GM19240 (cell line): ENCODE results near the gene CCDC60.

Experiments used
- DNase-seq: peaks from one replicate; pipeline ENCODE4 v3.0.0; 2011; ENCODE audit warnings: low spot score; ENCODE audit not compliant: insufficient read length

CCDC60 gene

DNA sequence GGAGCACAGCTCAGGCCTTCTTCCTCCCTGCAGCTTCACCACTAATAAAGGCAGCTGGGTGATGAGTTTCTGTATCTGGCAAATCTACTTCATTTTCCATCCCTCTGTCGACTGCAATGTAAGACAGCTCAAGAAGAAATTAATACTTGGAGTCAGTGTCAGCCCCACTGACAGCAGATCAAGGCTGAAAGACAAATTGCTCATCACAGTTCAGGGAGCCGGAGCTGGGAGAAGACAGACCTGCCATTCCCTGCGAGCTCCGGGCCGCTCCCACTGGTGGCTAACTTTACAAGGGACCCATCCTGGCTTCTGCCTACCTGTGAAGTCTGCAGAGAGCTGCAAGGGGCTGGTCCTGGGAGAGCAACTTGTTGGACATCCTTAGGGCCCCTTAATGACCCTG, 49.8 kb downstream of the CCDC60 start:
- DNase-seq, result no peak

DNA sequence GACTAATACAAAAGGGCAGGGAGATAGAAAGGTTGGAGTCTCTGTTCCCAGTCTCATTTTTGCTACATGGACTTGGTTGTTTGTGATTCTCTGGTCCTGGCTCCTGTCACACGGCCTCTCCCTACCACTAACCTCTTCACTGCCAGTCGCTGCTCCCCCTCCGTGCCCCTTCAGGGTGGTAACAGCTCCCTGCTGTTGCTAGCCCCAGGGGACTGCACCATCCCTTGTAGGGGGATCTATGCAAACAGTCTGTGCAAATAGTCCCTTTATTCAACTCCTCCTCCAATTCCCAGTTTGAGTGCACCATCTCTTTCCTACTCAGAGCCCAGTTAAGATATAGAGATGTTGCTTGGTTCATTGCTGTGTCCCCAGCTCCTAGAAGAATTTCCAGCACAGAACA, 51.1 kb downstream of the CCDC60 start:
- no peak for DNase-seq

DNA sequence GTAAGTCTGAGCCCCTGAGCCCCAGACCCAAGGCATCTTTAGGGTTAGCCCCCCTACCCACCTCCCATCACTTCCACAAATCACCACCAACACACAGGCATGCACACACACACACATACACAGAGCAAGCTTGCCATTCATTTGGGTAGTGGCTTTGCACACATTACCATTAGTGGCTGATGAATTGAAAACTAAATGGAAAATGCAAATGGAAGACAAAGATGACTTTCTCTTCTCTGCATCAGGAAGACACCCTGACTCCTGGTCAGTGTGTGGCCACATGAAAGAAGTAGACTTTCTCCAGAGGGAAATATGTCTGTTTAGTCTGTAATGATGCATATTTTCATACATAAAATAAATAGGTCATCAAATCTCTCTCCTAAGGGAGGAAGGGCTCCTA, 55.2 kb downstream of the CCDC60 start:
- DNase-seq, result no peak

DNA sequence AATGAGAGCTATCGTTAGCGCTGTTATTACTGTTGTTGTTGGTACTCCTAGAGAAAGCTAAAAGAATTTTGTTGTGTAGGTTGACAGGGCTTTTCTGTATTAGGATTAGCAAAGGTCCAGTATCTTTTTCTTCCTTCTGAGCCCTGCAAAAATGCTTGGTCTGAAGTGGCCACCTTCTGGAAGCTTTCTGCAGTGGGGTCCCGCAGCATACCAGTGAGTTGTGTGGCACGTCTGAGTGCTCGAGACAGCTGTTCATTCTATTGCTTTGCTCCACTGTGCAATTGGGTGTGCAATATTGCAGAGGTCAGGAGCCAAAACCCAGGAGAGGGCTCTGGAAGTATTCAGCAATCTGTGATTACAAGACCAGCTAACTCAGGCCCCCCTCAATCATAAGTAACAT, 57.1 kb downstream of the CCDC60 start:
- no peak for DNase-seq

DNA sequence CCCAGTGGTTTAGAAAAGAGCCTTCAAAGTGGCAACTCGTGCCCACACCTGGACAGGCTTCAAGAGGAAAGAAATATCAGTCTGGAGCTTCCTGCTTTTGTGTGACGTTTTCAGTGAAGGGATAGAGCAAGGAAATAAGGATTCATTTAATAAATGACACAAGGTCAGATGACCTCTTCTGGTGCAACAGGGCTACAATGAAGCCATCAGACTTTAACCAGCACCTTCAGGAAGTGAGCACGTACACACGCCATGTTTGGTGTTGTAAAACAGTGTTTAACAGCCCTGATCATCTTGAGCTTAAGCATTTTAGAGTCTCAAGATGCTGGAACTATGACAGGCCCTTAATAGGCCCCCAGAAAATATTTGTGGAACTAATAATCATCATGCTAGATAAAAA, 59.1 kb downstream of the CCDC60 start:
- no peak for DNase-seq

DNA sequence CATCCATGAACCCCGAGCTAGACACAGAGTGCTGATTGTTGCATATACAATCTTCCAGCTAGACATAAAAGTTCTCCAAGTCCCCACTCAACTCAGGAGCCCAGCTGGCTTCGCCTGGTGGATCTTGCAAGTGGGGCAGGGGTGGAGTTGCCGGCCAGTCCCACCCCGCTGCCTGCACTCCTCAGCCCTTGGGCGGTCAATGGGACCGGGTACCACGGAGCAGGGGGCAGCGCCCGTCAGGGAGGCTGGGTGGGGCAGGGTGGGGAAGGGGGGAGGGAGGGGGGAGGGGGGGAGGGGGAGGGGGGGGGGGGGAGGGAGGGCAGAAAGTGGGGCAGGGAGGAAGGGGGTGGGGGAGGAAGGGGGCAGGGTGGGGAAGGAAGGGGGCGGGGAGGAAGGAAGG, 63.0 kb downstream of the CCDC60 start:
- no peak for DNase-seq

DNA sequence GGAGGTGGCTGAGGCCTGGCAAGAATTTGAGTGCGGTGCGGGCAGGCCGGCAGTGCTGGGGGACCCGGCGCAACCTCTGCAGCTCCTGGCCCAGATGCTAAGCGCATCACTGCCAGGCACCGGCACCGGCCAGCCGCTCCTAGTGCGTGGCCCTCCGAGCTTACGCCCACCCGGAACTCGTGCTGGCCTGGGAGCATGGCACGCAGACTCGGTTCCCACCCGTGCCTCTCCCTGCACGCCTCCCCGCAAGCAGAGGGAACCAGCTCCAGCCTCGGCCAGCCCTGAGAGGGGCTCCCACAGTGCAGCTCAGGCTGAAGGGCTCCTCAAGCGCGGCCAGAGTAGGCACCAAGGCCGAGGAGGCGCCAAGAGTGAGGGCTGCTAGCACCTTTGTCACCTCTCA, 63.7 kb downstream of the CCDC60 start:
- DNase-seq, result no peak

DNA sequence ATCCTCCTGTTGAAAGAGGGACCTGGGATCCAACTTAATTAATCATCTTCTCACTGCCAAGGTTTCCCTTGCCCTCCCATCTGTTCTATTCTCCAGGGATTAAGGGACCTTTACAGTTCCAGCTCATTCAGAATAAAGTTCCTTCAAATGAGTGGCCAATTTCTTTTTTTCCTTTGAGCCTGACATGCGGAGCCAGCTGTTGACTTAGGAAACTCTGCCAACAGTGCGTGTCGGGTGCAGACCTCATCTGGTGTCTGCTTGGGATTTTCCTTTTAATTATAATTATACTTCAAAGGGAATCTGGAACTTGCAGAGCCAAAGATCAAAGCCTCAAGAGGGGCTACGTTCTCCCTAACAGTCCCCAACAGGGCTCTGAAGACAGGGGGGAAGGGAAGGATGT, 64.8 kb downstream of the CCDC60 start:
- no peak for DNase-seq

DNA sequence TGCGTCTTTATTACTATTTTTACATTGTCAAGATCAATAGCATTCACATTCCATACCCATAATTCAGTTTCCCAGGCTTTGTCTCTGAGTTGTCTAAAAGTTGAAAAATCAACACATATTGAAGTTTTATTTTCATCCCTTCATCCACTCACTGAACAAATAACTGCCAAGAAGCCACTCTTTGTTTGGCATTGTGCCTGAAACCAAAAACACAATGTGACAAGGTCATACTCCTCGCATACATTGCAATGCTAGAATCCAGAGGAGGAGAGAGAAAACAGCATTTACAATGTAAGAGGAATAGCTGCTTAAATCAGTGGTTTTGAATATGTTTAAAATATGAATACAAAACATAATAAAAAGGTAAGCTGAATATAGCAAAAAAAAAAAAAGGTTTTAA, 71.8 kb downstream of the CCDC60 start:
- DNase-seq, result no peak

DNA sequence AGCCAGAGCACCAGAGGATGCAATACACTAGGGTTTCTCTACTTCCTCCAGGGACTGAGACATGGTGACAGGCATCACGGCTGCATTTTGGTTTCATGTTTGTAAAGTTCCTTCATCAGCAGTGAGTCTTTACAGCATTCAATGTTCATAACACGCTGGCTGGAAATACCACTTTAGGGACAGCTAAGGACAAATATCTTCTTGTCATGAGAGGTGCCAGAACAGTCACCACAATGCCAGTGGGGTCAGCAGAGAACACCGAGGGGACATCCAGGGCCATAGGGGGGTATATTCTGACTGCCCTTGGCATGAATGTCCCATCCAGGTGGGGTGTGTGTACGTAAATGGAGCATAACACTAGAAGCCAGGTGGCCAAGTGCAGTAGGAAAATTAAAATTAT, 72.3 kb downstream of the CCDC60 start:
- no peak for DNase-seq

DNA sequence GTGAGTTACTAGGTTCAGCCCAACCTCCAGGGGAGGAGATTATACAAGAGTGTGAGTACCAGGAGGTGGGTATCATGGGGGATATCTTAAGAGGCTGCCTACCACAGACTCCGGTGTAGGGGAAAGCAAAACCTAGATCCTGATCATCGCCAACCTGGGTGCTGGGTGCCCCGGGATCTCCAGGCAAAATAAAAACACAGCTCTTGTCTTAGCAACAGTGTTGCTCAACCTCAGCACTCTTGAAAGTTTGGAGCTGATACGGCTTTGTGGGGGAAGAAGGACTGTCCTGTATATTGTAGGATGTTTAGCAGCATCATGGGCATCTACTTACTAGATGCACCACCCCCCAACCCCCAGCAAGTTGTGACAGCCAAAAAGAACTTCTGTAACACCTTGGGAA, 74.5 kb downstream of the CCDC60 start:
- DNase-seq, result no peak

DNA sequence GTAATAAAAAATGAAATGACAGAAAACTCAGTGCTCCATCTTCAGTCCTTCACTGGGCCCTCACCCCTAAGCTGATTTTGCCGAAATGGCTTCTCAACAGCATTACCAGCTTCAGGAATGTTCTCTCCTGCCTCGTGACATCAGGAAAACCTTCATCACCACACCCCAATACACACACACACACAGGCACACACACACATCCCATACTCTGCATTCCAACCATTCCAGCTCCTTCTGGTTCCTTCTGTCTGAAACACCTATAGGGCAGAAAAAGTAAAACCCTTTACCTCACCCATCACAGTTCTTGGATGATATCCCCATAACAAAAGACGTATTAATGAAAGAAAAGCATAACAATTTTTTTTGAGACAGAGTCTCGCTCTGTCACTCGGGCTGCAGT, 75.9 kb downstream of the CCDC60 start:
- DNase-seq, result no peak

DNA sequence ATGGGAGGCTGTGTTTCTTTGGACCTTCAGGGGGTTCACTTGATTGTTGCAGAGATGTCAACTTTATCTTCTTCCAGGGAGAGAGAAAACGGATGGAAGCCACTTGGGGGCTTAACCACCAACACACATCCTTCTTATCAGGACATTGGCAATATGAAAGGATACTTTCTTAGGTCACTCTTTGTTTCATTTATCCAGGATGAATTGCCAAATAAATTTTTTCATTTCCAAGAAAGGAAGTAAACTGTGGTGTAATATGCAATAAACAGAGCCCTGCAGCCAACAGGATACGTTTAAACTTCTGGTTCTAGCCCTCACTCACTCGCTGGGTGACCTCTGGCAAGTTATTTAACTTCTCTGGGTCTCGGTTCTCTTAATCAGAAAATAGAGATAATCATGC, 77.8 kb downstream of the CCDC60 start:
- DNase-seq, result no peak

DNA sequence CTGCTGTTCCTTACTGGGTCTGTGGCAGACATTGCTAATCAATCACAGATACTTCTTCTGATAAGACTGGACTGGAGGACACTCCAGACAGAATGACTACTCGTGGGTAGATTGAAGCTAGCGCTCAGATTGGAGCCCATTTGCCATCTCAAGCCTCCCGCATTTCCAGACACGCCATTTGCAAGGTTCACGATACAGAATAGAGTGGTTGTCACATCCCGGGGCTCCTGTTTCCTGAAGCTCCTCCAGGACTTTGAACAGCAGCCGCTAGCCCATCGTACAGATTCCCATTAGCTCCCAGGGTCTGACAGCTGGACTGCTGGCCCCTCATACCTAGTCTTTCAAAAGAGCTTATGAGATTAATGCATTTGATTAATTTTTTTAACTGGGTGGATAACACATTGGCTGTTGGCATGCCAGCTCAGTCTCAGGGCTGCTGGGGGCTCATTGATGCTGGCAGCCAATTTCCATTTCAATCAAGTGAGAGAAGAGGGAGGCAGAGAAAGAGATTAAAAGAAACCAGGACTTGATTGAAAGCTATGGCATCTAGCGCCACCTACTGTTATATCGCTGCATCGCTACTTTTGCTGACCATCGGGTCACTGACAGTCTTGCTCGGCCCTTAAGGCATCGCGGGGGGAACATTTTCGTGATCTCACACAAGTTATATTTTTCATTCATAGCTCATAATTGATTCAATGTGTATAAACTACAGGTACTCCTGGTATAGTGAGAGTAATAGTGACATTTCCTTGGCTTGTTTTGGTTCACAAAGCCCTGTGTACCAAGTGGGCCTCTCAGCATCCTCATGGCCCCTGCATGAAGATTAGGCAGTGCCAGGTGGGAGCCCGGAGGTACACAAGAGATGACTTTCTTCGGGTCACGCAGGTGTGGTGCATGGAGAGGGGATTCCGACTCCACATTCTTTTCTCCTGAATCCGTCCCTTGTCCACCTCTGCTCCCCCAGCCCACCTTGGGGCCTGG, 78.6 kb downstream of the CCDC60 start:
- DNase-seq, result peak; percentile 20

DNA sequence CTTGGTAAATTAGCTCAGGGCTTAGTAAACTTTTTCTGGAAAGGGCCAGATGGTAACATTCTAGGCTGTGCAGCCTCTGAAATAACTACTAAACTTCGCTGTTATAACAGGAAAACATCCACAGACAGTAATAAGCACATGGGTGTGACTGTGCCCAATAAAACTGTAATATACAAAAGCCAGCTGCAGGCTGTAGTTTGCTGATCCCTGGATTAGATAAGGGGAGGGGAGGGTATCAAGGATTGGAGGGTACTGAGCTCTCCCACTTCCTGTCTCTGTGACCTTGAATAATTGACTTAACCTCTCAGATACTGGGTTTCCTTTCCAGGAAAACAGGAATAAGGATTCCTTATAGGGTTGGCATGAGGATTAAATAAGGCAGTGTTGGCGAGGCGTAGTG, 81.2 kb downstream of the CCDC60 start:
- DNase-seq, result no peak

DNA sequence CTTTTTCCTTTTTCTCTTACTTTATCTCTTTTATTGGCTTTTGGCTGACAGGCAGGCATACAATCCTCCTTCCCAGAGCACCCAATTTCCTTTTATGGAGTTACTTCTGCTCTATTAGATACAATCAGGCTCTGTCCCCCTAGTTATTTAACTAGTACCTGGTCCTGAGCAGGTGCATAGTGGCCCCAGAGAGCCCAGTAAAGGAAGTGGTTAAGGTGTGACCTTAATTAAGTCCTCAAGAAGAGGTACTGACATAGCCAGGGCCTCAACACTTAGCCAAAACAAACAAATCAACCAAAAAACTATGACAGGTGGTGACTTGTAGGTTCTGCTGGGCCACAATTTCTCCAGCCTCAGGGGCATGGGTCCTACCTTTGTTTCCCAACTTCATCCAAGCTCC, 82.9 kb downstream of the CCDC60 start:
- DNase-seq, result no peak

DNA sequence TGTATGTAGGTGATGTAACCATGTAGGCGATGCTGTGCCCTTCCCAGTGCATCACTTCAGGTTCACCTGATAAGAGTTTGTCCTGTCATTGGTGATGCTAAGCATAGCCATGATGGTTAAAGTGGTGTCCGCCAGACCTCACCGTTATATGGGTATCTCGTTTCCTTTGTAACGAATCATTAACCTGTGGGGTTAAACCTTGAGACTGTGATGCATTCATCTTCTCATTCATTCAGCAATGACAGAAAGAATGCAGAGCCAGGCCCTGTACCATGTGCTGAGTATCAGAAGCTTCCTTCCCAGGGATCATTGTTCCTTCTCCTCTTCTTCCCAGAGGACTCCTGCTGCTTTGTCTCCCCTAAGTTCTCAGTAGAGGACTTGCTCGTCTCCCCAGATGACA, 84.9 kb downstream of the CCDC60 start:
- DNase-seq, result no peak

DNA sequence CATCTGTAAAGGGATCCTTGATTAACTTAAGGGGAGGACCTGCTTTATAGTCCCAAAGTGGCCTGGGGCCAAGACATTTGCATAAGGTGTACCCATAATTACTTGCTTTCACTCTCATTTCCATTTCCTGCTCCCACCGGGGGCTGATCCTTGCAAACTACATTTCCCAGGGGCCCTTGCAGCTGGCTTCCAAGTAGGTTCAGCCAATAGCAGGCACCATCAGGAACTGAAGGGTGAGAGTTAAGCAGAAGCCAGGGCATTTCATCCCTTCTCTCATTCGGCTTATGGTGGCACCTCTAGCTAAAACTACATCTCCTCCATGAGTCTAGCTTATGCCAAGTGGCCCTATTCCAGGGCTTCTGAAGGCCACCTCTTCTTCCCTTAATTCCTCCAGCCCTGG, 88.8 kb downstream of the CCDC60 start:
- no peak for DNase-seq

DNA sequence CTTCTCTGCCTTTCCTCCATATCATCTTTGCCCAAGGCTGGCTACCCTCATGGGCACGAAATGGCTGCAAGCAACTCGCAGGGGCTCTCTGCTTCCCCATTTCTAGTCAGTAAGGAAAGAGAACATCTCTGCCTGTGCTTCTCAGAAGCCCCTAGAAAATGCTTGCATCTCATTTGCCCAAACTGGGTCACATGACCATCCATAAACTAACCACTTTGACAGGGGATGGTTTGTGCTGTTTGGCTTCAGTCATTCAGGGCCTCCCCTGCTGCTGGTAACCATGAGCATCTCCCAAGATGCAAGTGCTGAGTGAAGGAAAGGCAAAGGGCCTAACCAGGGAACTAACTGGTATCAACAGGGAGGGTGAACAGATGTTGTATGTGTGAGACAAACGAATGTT, 91.1 kb downstream of the CCDC60 start:
- no peak for DNase-seq

DNA sequence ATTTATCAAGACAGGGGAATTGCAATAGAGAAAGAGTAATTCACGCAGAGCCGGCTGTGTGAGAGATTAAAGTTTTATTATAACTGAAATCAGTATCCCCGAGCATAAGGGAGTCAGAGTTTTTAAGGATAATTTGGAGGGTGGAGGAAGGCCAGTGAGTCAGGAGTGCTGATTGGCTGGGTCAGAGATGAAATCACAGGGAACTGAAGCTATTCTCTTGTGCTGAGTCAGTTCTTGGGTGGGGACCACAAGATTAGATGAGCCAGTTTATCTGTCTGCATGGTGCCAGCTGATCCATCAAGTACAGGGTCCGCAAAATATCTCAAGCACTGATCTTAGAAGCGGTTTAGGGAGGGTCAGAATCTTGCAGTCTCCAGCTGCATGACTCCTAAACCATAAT, 96.6 kb downstream of the CCDC60 start:
- no peak for DNase-seq

DNA sequence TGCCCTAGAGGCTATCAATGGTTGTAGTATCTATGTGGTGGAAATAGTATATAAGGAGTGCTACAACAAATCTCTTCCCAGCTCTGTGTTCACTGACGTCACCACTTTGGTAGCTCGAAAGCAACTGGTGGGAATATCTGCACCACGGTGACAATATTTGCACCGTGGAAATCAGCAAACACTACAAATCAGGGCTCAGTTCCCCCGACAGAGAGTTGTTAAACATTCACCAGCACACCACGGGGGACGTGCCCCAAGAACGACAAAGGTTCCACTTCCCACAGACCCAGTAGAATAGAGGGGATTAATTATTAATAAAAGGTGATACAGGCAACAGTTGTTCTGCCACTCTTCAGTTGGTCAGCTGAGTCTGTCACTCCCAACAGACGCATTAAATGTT, 98.4 kb downstream of the CCDC60 start:
- no peak for DNase-seq

DNA sequence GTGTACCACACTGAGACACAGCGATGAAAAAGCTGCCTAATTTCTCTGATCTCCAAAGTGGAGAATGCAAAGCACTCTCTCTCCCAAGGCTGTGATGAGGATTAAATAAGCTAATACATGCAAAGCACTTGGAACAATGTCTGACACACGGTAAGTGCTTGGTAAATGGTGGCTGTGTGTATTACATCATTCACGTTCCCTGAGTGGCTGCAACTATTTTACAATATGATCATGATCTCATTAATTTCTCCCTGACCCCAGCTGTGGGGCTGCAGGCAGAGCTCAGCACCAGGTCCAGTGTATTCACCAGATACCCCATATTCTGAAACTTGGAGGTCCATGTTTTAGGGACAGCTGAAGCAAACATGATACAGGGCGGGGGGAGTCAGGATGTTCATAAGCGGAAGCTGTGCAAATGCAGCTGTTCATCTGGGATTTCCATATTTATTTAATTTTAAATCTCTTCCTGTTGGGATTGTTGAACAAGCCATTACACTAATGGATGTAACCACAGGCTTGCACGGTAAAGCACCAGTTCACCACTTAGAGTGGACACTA, 106.4 kb downstream of the CCDC60 start:
- DNase-seq, result no peak

DNA sequence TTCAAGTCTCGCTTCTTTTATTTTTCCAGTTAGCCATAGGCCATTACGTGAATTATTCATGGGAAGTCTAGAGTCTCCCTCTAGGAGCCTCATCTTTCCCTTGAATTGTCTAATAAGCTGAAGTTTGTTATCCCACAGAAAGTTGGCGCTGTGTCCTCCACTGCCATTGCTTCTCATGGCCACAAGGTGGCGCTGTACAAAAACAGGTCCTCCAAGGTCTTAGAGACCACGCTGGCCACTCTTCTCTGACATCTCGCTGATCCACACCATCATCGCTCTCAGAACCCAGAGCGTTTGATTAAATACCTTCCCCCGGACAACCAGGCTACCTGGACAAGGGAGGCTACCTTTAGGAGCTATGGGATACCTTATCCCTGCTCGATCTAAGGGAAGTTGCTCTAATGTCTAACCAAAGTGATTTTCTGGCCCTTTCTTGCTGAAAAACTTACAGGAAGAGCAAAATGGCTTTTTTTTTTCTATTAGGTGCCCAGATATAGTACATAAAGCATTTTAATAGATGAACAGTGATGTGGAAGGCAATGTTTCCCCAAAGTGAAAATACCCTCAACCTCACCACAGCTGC, 110.0 kb downstream of the CCDC60 start:
- peak; percentile 25 for DNase-seq
